ENCODE data around the gene EBF4. TPM values are rescaled to one million over a fixed set of nuclear protein-coding genes. Genes with fewer than 3 reads are reported as not detected.

The EBF4 gene
- total RNA-seq, 6 experiments from 2014 or later = 0.14 to 0.48 (median 0.46) TPM; not detected in 3

DNA sequence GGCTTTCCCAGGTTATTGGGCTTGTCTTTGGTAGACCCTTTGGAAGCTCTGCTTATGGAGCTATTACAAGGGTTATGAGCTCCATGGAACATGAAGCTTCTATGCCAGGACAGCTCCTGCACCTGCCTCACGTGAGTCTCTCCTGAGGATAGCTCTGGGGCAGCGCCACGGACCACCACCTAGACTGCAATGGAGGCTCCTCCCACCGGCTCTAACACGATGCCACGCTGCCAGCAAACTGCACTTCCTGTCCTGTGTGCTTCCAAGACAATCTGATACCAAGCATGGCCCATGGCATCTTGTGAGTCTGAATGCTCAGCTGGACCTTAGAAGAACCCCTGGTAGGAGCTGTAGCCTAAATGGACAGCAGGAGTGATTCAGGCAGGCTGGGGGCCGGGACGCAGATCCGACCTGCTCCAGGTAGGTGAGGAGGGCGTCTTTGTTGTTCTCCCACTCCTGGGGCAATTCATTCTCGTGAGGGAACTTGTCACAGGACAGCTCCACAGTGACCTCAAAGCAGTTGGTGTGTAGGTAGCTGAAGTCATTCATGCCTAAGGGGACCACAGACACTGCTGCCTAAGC, 102.4 kb downstream of the EBF4 start:
- H3K36me3 Mint-ChIP-seq (ENCODE audit: low read depth) = peaks cover 2% of the 10 kb centered on the region; the same call in 1 of the 2 replicates

DNA sequence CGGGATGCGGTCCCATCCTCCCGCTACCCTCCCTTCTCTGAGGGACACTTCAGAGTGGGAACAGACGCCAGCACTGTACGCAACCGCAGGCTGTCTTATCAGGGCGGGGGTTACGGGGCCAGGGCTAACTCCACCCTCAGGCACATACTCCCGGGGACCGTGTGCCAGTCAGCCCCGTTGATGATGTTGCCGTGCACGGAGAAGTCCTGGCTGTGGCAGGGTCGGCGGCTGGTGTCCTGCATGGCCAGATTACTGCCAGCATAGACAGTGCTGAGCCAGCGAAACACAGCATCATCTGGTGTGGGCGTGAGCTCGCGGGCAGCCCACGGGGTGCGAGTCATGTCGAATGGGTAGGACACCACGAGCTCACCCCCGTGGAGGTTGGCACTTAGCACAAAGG, 102.9 kb downstream of the EBF4 start:
- TF ChIP-seq, protein P1, sequence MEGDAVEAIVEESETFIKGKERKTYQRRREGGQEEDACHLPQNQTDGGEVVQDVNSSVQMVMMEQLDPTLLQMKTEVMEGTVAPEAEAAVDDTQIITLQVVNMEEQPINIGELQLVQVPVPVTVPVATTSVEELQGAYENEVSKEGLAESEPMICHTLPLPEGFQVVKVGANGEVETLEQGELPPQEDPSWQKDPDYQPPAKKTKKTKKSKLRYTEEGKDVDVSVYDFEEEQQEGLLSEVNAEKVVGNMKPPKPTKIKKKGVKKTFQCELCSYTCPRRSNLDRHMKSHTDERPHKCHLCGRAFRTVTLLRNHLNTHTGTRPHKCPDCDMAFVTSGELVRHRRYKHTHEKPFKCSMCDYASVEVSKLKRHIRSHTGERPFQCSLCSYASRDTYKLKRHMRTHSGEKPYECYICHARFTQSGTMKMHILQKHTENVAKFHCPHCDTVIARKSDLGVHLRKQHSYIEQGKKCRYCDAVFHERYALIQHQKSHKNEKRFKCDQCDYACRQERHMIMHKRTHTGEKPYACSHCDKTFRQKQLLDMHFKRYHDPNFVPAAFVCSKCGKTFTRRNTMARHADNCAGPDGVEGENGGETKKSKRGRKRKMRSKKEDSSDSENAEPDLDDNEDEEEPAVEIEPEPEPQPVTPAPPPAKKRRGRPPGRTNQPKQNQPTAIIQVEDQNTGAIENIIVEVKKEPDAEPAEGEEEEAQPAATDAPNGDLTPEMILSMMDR (IDR thresholded peaks at IDR 0.05) = no peak
- no peak for DNase-seq
- Mint-ChIP-seq H3K4me1 (ENCODE audit: low read depth) (peaks cover 11% of the 10 kb centered on the region), H3K9me3 (peaks cover 4% of the 10 kb centered on the region; the same call in 1 of the 2 replicates), H3K36me3 (ENCODE audit: low read depth) (peaks cover 4% of the 10 kb centered on the region; the same call in 1 of the 2 replicates), H3K27me3 (ENCODE audit: insufficient read depth) (peaks cover 30% of the 10 kb centered on the region), H3K27ac (no peak overlapping the region), H3K4me3 (no peak overlapping the region)

More for the DNA sequence above, 102.4 kb downstream of the EBF4 start:
- peaks cover 30% of the 10 kb centered on the region for H3K27me3 Mint-ChIP-seq (ENCODE audit: insufficient read depth)
- peaks cover 8% of the 10 kb centered on the region for H3K4me1 Mint-ChIP-seq (ENCODE audit: low read depth)
- H3K9me3 Mint-ChIP-seq = peaks cover 2% of the 10 kb centered on the region; the same call in 1 of the 2 replicates
- TF ChIP-seq, protein P1 (IDR thresholded peaks at IDR 0.05) = no peak
- DNase-seq = no peak
- no peak overlapping the region for H3K27ac Mint-ChIP-seq
- no peak overlapping the region for H3K4me3 Mint-ChIP-seq

DNA sequence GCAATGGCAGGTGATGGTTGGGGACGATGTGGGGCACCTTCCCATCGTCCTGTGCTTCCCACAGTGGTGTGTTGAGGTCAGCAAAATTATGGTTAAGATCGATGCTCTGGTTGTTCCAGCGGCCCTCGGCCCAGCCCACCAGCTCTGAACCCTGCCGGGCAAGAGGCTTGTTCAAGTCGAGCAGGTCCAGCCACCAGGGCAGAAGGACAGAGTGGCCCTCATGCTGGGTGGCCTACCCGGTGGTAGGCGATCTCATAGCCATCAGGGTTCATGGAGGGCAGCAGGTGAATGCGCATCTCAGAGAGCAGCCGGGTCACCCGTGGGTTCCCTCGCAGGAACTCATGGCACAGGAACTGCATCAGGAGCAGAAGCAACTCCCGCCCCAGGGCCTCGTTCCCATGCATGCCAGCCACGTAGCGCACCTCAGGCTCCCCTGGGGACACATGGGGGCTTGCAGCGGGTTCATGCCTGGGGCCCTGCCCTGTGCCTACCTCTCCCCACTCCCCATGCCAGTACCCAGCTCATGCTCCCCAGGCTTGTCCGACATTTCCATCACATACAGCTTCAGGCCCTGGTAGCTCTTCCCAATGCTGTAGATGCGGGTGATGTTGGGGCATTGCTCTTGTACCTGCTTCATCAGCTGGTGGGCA, 103.6 kb downstream of the EBF4 start:
- Mint-ChIP-seq H3K36me3 (ENCODE audit: low read depth) (peaks cover 4% of the 10 kb centered on the region; the same call in 1 of the 2 replicates), H3K27ac (no peak overlapping the region), H3K9me3 (peaks cover 4% of the 10 kb centered on the region; the same call in 1 of the 2 replicates), H3K27me3 (ENCODE audit: insufficient read depth) (peaks cover 33% of the 10 kb centered on the region), H3K4me1 (ENCODE audit: low read depth) (peaks cover 16% of the 10 kb centered on the region), H3K4me3 (no peak overlapping the region)
- no peak for DNase-seq
- TF ChIP-seq, protein P1 (IDR thresholded peaks at IDR 0.05) = no peak

DNA sequence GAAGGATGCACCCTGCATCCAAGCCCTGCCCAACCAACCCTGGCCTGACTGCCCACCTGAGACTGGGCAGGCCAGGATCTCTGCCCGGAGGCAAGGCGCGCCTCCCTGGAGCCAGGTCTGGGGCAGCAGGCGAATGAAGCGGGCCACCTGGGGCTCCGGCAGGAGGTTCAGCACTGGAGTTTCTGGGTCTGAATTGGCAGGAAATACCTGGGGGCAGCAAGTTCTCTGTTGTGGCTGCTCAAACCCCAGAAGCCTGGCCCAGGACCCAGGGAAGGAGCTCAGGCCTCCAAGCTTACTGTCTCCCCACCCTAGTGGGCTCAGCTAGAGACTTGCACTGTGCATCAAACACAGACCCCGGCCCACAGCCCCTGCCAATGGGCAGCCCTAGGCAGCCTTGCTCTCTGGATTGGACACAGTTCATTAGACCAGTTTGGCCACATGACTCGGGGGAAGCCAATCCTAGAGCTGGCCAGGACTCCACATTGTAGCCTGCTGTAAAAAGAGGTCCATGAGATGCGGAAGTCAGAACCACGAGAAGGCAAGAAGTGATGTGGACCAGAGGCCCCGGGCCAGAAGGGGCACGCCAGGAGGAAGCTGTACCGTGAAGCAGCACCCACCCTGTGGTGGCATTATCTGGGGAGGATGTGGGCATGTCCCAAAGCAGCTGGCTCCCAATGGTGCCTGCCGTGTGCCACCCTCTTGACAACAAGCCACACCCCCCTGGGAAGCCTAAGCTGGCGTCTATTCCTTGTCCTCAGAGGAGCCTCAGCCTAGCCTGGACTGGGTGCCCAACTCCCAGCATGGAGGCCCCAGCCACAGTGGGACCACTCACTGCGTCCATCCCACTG, 104.8 kb downstream of the EBF4 start:
- peaks cover 37% of the 10 kb centered on the region for H3K27me3 Mint-ChIP-seq (ENCODE audit: insufficient read depth)
- TF ChIP-seq, protein P1 (IDR thresholded peaks at IDR 0.05) = no peak

DNA sequence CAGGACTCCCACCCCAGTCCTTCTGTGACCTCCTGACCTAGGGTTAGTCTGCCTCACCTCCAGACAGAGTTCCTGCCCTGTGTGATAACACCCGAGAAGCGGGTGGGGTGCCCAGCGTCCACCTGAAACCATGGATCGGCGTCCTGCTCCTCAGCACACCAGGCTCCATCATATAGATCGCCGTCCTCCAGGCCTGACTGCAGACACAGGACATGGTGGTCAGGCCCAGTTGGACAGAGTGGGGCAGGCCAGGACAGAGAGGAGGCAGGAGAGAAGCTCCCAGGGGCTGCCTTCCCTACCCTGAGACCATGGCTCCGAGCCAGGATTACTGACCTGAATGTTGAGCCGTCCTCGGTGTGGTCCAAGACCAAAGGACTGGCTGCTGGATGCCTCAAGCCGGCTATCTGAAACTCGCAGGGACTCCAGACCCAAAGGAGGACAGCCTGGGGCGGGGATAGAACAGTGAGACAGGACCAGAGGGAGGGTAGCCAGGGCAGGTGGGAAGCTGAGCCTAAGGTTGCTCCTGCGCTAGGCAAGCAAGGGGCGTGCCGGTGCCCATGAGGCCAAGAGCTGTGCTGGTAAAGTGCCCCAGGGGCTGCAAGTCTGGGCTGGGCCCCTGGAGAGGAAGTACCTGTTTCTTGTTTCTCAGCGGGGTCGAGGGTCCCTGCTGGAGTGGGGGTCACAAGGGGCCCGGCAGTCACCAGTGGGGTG, 105.7 kb downstream of the EBF4 start:
- peaks cover 17% of the 10 kb centered on the region for H3K4me1 Mint-ChIP-seq (ENCODE audit: low read depth)
- no peak for DNase-seq
- H3K36me3 Mint-ChIP-seq (ENCODE audit: low read depth) = peaks cover 9% of the 10 kb centered on the region; the same call in 1 of the 2 replicates
- H3K27ac Mint-ChIP-seq = no peak overlapping the region
- TF ChIP-seq, protein P1 (IDR thresholded peaks at IDR 0.05) = no peak
- H3K9me3 Mint-ChIP-seq = peaks cover 4% of the 10 kb centered on the region; the same call in 1 of the 2 replicates
- no peak overlapping the region for H3K4me3 Mint-ChIP-seq
- peaks cover 39% of the 10 kb centered on the region for H3K27me3 Mint-ChIP-seq (ENCODE audit: insufficient read depth)

More for the DNA sequence above, 104.8 kb downstream of the EBF4 start:
- Mint-ChIP-seq H3K27ac (no peak overlapping the region), H3K36me3 (ENCODE audit: low read depth) (peaks cover 9% of the 10 kb centered on the region; the same call in 1 of the 2 replicates), H3K9me3 (peaks cover 4% of the 10 kb centered on the region; the same call in 1 of the 2 replicates), H3K4me3 (no peak overlapping the region), H3K4me1 (ENCODE audit: low read depth) (peaks cover 17% of the 10 kb centered on the region)
- DNase-seq = no peak
